GM21528 (cell line): ENCODE data around the gene GPATCH8.
"Not testable (repeated sequence)": the region's sequence is repeated elsewhere in the genome, so short reads cannot be mapped to it uniquely, and the experiment has no call there.

Experiments used
- ATAC-seq: cut with Tn5 transposase; IDR thresholded peaks from one replicate; pipeline ENCODE4 v1.9.1; 2021; ENCODE audit warnings: mild to moderate bottlenecking, moderate library complexity; ENCODE audit not compliant: unreplicated experiment, low FRiP score

The GPATCH8 gene

GRCh38 chr17:44527954-44528353 lies 24.7 kb upstream of the GPATCH8 start:
- no peak for ATAC-seq

GRCh38 chr17:44527102-44527501 lies 23.9 kb upstream of the GPATCH8 start:
- ATAC-seq = no peak

GRCh38 chr17:44523672-44523972 lies 20.4 kb upstream of the GPATCH8 start:
- no peak for ATAC-seq

- no peak for ATAC-seq
These were observed 19.9 kb upstream of the GPATCH8 start for GRCh38 chr17:44522883-44523671.

GRCh38 chr17:44518032-44518431 lies 14.8 kb upstream of the GPATCH8 start:
- no peak for ATAC-seq

- not testable (repeated sequence) for ATAC-seq
These were observed 8.3 kb upstream of the GPATCH8 start for GRCh38 chr17:44511241-44512134.

- ATAC-seq = not testable (repeated sequence)
These were observed 3.9 kb upstream of the GPATCH8 start for GRCh38 chr17:44506939-44507604.

GRCh38 chr17:44502598-44503146 lies 534 bp downstream of the GPATCH8 start:
- ATAC-seq = peak; percentile 41

- ATAC-seq = no peak
These were observed 1.3 kb downstream of the GPATCH8 start for GRCh38 chr17:44501866-44502375.

GRCh38 chr17:44499722-44500121 lies 3.5 kb downstream of the GPATCH8 start:
- ATAC-seq = no peak

GRCh38 chr17:44496815-44497214 lies 6.4 kb downstream of the GPATCH8 start:
- no peak for ATAC-seq

GRCh38 chr17:44493339-44493738 lies 9.9 kb downstream of the GPATCH8 start:
- ATAC-seq = no peak

GRCh38 chr17:44492706-44493272 lies 10.4 kb downstream of the GPATCH8 start:
- ATAC-seq = no peak

GRCh38 chr17:44489581-44489980 lies 13.6 kb downstream of the GPATCH8 start:
- no peak for ATAC-seq

- no peak for ATAC-seq
These were observed 16.0 kb downstream of the GPATCH8 start for GRCh38 chr17:44487170-44487569.

GRCh38 chr17:44473367-44473766 lies 29.8 kb downstream of the GPATCH8 start:
- no peak for ATAC-seq

- ATAC-seq = no peak
These were observed 33.5 kb downstream of the GPATCH8 start for GRCh38 chr17:44469676-44470075.

GRCh38 chr17:44467108-44467507 lies 36.1 kb downstream of the GPATCH8 start:
- ATAC-seq = no peak

- ATAC-seq = no peak
These were observed 36.9 kb downstream of the GPATCH8 start for GRCh38 chr17:44466339-44466738.

GRCh38 chr17:44465897-44466296 lies 37.3 kb downstream of the GPATCH8 start:
- ATAC-seq = no peak
